A549 (cell line): ENCODE results near the gene PKP4. TPM values are rescaled to one million over a fixed set of nuclear protein-coding genes. Genes with fewer than 3 reads are reported as not detected.
"Not testable (repeated sequence)": the region's sequence is repeated elsewhere in the genome, so short reads cannot be mapped to it uniquely, and the experiment has no call there.

ENCODE experiments used
- ATAC-seq, 2 experiments: fragments of 200-7000 bp in 1 of 2; fragments of >200 bp in 1 of 2; cut with Nextera tagmentation in 1 of 2; cut with Tn5 transposase in 1 of 2; 3 replicates each; pipeline versions ENCODE4 v1.8.0 to v1.9.1; 2018 to 2020; ENCODE audit warnings: mild to moderate bottlenecking in 1 of 2, moderate library complexity in 1 of 2
- CTCF ChIA-PET: fragments of 300-600 bp; sonication (Branson Sonifier 250); formaldehyde crosslinking; extraction: SDS; loops from one replicate; lab custom pipeline; 2021; ENCODE audit warnings: antibody characterized with exemption, inconsistent platforms; lab: Yijun Ruan, JAX
- POLR2A ChIA-PET: fragments of 350-600 bp; formaldehyde crosslinking; extraction: SDS; loops from one replicate; lab custom pipeline; 2021; ENCODE audit warnings: antibody characterized with exemption, inconsistent platforms; lab: Yijun Ruan, JAX
- DNase-seq, 2 experiments: peaks; one replicate each; pipeline versions ENCODE4 v3.0.0 to v3.0.0-alpha.2; 2011 to 2016; ENCODE audit warnings: low read depth in 1 of 2, low spot score in 1 of 2
- FAIRE-seq: peaks from 2 replicates; lab custom pipeline; 2011; peaks lifted over from hg19 to GRCh38; lab: Jason Lieb, UNC
- H3K27ac ChIP-seq, 2 experiments: fragments of >200 bp; sonication (Bioruptor Twin); formaldehyde crosslinking; 3 replicates each; pipeline ENCODE4 v1.5.1; 2016 to 2017
- H3K4me1 ChIP-seq: fragments of >200 bp; sonication (Bioruptor Twin); formaldehyde crosslinking; 3 replicates; pipeline ENCODE4 v1.6.1; 2016
- H3K4me2 ChIP-seq: fragments of >200 bp; sonication (Bioruptor Twin); formaldehyde crosslinking; 3 replicates; pipeline ENCODE4 v1.6.1; 2016
- H3K4me3 ChIP-seq: fragments of >200 bp; sonication (Bioruptor Twin); formaldehyde crosslinking; 3 replicates; pipeline ENCODE4 v1.5.1; 2016
- H3K9me3 ChIP-seq: fragments of >200 bp; sonication (Bioruptor Twin); formaldehyde crosslinking; 3 replicates; pipeline ENCODE4 v1.6.1; 2016
- CBX2 ChIP-seq: fragments of 200-600 bp; sonication (generic); IDR thresholded peaks from 2 replicates; pipeline ENCODE4 v1.6.1; 2016; ENCODE audit warnings: low read depth, mild to moderate bottlenecking, borderline replicate concordance
- CBX8 ChIP-seq: fragments of 200-600 bp; sonication (generic); IDR thresholded peaks from 2 replicates; pipeline ENCODE4 v1.6.1; 2016
- CEBPB ChIP-seq, 2 experiments: fragments of >200 bp in 1 of 2; sonication (Bioruptor Twin) in 1 of 2; formaldehyde crosslinking in 1 of 2; IDR thresholded peaks; 2 replicates each; pipeline ENCODE4 v1.6.1; 2012 to 2016
- CHD2 ChIP-seq: fragments of 150-350 bp; IDR thresholded peaks from 2 replicates; pipeline ENCODE4 v1.6.1; 2014; ENCODE audit warnings: low read length; ENCODE audit not compliant: partially characterized antibody
- CHD4 ChIP-seq: fragments of 200-600 bp; sonication (generic); IDR thresholded peaks from 2 replicates; pipeline ENCODE4 v1.6.1; 2016; ENCODE audit warnings: antibody characterized with exemption, mild to moderate bottlenecking, borderline replicate concordance
- CTCF ChIP-seq: fragments of >200 bp; sonication (Bioruptor Twin); formaldehyde crosslinking; IDR thresholded peaks from 3 replicates; pipeline ENCODE4 v1.5.1; 2016
- EHMT2 ChIP-seq: fragments of 200-600 bp; sonication (generic); IDR thresholded peaks from 2 replicates; pipeline ENCODE4 v1.6.1; 2016; ENCODE audit warnings: antibody characterized with exemption, low read depth, mild to moderate bottlenecking, moderate library complexity
- EP300 ChIP-seq, 2 experiments: fragments of >200 bp; sonication (Bioruptor Twin); formaldehyde crosslinking; IDR thresholded peaks; 2 replicates in 1 of 2; 3 replicates in 1 of 2; pipeline ENCODE4 v1.6.1; 2016 to 2017
- FOSB ChIP-seq: fragments of 250-450 bp; sonication (Bioruptor Pico); IDR thresholded peaks from 2 replicates; pipeline ENCODE4 v1.5.0; 2020; ENCODE audit warnings: mild to moderate bottlenecking, moderate library complexity
- FOXS1 ChIP-seq: fragments of 250-450 bp; sonication (Bioruptor Pico); IDR thresholded peaks from 2 replicates; pipeline ENCODE4 v1.5.0; 2020; ENCODE audit warnings: mild to moderate bottlenecking, moderate library complexity
- GATA3 ChIP-seq: IDR thresholded peaks from 2 replicates; pipeline ENCODE4 v1.6.1; 2012; ENCODE audit warnings: borderline replicate concordance
- HDAC2 ChIP-seq: fragments of 200-600 bp; sonication (generic); IDR thresholded peaks from 2 replicates; pipeline ENCODE4 v1.6.1; 2016
- HOXA7 ChIP-seq: fragments of 250-450 bp; sonication (Bioruptor Pico); IDR thresholded peaks from 2 replicates; pipeline ENCODE4 v1.5.0; 2020; ENCODE audit warnings: mild to moderate bottlenecking, moderate library complexity
- HOXB13 ChIP-seq: fragments of 250-450 bp; sonication (Bioruptor Pico); IDR thresholded peaks from 2 replicates; pipeline ENCODE4 v1.5.0; 2020; ENCODE audit warnings: low read depth, mild to moderate bottlenecking, moderate library complexity
- KDM5A ChIP-seq: fragments of 200-600 bp; sonication (generic); IDR thresholded peaks from 2 replicates; pipeline ENCODE4 v1.6.1; 2016; ENCODE audit warnings: antibody characterized with exemption, mild to moderate bottlenecking
- MAX ChIP-seq: IDR thresholded peaks from 2 replicates; pipeline ENCODE4 v1.6.1; 2012
- MYC ChIP-seq: IDR thresholded peaks from 2 replicates; pipeline ENCODE4 v1.6.1; 2012; ENCODE audit warnings: mild to moderate bottlenecking, inconsistent platforms, low read length, improper control_type of control experiment, borderline replicate concordance
- NFE2L2 ChIP-seq: fragments of 150-350 bp; conservative IDR thresholded peaks from 2 replicates; pipeline ENCODE4 v1.6.1; 2014; ENCODE audit warnings: low read length
- PBX3 ChIP-seq: IDR thresholded peaks from 2 replicates; pipeline ENCODE4 v1.6.1; 2012
- POLR2AphosphoS2 ChIP-seq: conservative IDR thresholded peaks from 2 replicates; pipeline ENCODE4 v1.6.1; 2012; ENCODE audit warnings: low read length, improper control_type of control experiment, inconsistent platforms
- RARB ChIP-seq: fragments of 250-450 bp; sonication (Bioruptor Pico); IDR thresholded peaks from 2 replicates; pipeline ENCODE4 v1.8.0; 2021; ENCODE audit warnings: mild to moderate bottlenecking, moderate library complexity
- RCOR1 ChIP-seq: fragments of 150-350 bp; IDR thresholded peaks from 2 replicates; pipeline ENCODE4 v1.6.1; 2014; ENCODE audit warnings: antibody characterized with exemption, low read length, low read depth
- RNF2 ChIP-seq: fragments of 200-600 bp; sonication (generic); IDR thresholded peaks from 2 replicates; pipeline ENCODE4 v1.6.1; 2016; ENCODE audit warnings: low read depth, mild to moderate bottlenecking, antibody characterized with exemption, moderate library complexity, borderline replicate concordance
- SMC3 ChIP-seq: fragments of >200 bp; sonication (Bioruptor Twin); formaldehyde crosslinking; IDR thresholded peaks from 3 replicates; pipeline ENCODE4 v1.6.1; 2018; ENCODE audit warnings: inconsistent platforms
- TFCP2L1 ChIP-seq: fragments of 250-450 bp; sonication (Bioruptor Pico); IDR thresholded peaks from 2 replicates; pipeline ENCODE4 v1.5.0; 2021; ENCODE audit warnings: mild to moderate bottlenecking
- ZFP36 ChIP-seq: fragments of 450-650 bp; IDR thresholded peaks from 2 replicates; pipeline ENCODE4 v1.6.1; 2014; ENCODE audit warnings: borderline replicate concordance; ENCODE audit not compliant: partially characterized antibody
- ZNF302 ChIP-seq: fragments of 250-450 bp; sonication (Bioruptor Pico); IDR thresholded peaks from 2 replicates; pipeline ENCODE4 v1.9.0; 2021; ENCODE audit warnings: inconsistent platforms, mild to moderate bottlenecking, moderate library complexity
- ZSCAN20 ChIP-seq: fragments of 250-450 bp; sonication (Bioruptor Pico); IDR thresholded peaks from 2 replicates; pipeline ENCODE4 v1.8.0; 2022; ENCODE audit warnings: mild to moderate bottlenecking, moderate library complexity
- WGBS: methylation state at CpG from one replicate; pipeline ENCODE4 v1.1.6; 2017; ENCODE audit errors: missing lambda C conversion rate; 5-methylcytosine and 5-hydroxymethylcytosine counted together
- polyA plus RNA-seq, 4 experiments: library from polyadenylated mRNA; depleted of rRNA in 3 of 4; stranded (reverse); fragments of >200 nt; fragmentation: RNase III in 1 of 4; extraction: RNeasy Plus Mini Kit Qiagen cat#74134 plus additional on column Dnase treatment in 1 of 4; gene quantifications; 2 replicates in 3 of 4; 3 replicates in 1 of 4; pipeline ENCODE4 v1.2.3, GENCODE V29; 2011 to 2017
- TF ChIP-seq, protein P1 (sequence below): fragments of >200 bp; sonication (Bioruptor Twin); formaldehyde crosslinking; IDR thresholded peaks from 2 replicates; pipeline ENCODE4 v1.6.1; 2016

PKP4 gene
- polyA plus RNA-seq, 2 of the 4 experiments (the other 2 are of a cell fraction): 27.0 to 56.6 TPM

DNA sequence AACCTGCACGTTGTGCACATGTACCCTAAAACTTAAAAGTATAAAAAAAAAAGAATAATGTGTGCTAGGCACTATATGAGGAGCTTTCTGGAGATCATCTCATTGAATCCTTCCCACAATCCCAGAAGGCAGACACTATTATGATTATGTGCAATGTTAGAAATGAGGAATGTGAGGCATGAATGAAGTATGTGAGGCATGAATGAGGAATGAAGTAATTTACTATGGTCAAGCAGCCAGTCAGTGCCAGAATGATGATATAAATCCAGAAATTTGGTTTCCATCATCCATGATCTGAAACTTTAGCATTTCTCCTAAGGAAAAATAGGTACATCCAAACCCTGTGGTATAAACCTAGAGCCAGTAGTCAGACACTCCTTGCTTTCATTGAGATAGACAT, 42.2 kb upstream of the PKP4 start:
- Histone ChIP-seq H3K4me3 (no peak overlapping the region), H3K4me1 (0 out of 3 replicates have a peak, but pooled peaks cover 5% of the 10 kb centered on the region), H3K4me2 (no peak overlapping the region), H3K27ac (no peak overlapping the region), H3K9me3 (peaks cover 12% of the 10 kb centered on the region; the same call in 1 of the 3 replicates)
- DNase-seq: no peak
- FAIRE-seq: no peak
- CTCF ChIA-PET: interaction anchor here (0.6 kb wide), 2 partner anchors 36 to 667 kb away, joined by 3 read pairs; no protein-coding TSS in a partner anchor
- no peak for TF ChIP-seq PBX3
- no peak for TF ChIP-seq SMC3
- TF ChIP-seq HOXB13 (CRISPR knock-in tag): no peak
- TF ChIP-seq EP300 (IDR thresholded peaks at IDR 0.05): no peak
- TF ChIP-seq RCOR1: no peak
- no peak for TF ChIP-seq CBX8
- no peak for TF ChIP-seq CHD2
- no peak for TF ChIP-seq ZNF302 (CRISPR knock-in tag)
- TF ChIP-seq MYC: no peak
- TF ChIP-seq MAX: no peak
- no peak for TF ChIP-seq TFCP2L1 (CRISPR knock-in tag)
- no peak for TF ChIP-seq POLR2AphosphoS2
- no peak for TF ChIP-seq HDAC2
- TF ChIP-seq RARB: no peak
- no peak for TF ChIP-seq CHD4
- no peak for TF ChIP-seq NFE2L2
- 54% methylated on average over 1 of the region's 1 CpG for WGBS
- no peak for ATAC-seq
- POLR2A ChIA-PET: no interaction called here

GRCh38 chr2:158432117-158432516, 24.6 kb upstream of the PKP4 start:
- H3K27ac ChIP-seq: no peak overlapping the region
- H3K4me1 ChIP-seq: no peaks in the 10 kb centered on the region
- FAIRE-seq: no peak
- ChIA-PET CTCF (interaction anchor here (1.0 kb wide), 1 partner anchor 314 kb away, joined by 3 read pairs; no protein-coding TSS in a partner anchor), POLR2A (no interaction called here)
- no peak overlapping the region for H3K4me2 ChIP-seq
- no peak for DNase-seq
- H3K9me3 ChIP-seq: peaks cover 7% of the 10 kb centered on the region; the same call in 1 of the 3 replicates
- TF ChIP-seq ZNF302 (CRISPR knock-in tag): no peak
- TF ChIP-seq CEBPB (IDR thresholded peaks at IDR 0.05): no peak
- TF ChIP-seq CBX2: no peak
- no peak for TF ChIP-seq ZFP36
- TF ChIP-seq RNF2: no peak
- TF ChIP-seq NFE2L2: no peak
- no peak for TF ChIP-seq ZSCAN20 (CRISPR knock-in tag)
- TF ChIP-seq FOXS1 (CRISPR knock-in tag): no peak
- no peak for TF ChIP-seq EP300 (IDR thresholded peaks at IDR 0.05)
- no peak for TF ChIP-seq POLR2AphosphoS2
- TF ChIP-seq EHMT2: no peak
- no peak for TF ChIP-seq FOSB (CRISPR knock-in tag)
- no peak for TF ChIP-seq CTCF
- no peak for TF ChIP-seq HDAC2
- TF ChIP-seq, protein P1, sequence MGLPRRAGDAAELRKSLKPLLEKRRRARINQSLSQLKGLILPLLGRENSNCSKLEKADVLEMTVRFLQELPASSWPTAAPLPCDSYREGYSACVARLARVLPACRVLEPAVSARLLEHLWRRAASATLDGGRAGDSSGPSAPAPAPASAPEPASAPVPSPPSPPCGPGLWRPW: no peak
- TF ChIP-seq GATA3: no peak
- TF ChIP-seq HOXA7: no peak
- TF ChIP-seq KDM5A: no peak
- TF ChIP-seq, all 56 proteins: peak for 0
- no peak for ATAC-seq
- no peak overlapping the region for H3K4me3 ChIP-seq

DNA sequence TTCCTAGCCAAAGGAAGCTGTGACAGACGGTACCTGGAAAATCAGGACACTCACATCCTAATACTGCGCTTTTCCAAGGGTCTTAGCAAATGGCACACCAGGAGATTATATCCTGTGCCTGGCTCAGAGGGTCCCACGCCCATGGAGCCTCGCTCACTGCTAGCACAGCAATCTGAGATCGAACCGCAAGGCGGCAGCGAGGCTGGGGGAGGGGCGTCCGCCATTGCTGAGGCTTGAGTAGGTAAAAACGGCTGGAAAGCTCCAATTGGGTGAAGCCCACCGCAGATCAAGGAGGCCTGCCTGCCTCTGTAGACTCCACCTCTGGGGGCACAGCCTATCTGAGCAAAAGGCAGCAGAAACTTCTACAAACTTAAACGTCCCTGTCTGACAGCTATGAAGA, 23.0 kb upstream of the PKP4 start:
- H3K27ac ChIP-seq, H3K4me3 ChIP-seq, FAIRE-seq, DNase-seq, POLR2A ChIA-PET, CTCF ChIA-PET, ATAC-seq, H3K9me3 ChIP-seq, H3K4me1 ChIP-seq, H3K4me2 ChIP-seq: not testable (repeated sequence)
- 66% methylated on average over 13 of the region's 13 CpGs for WGBS

- H3K4me3 ChIP-seq, ATAC-seq, H3K27ac ChIP-seq, CTCF ChIA-PET, H3K4me1 ChIP-seq, H3K9me3 ChIP-seq, POLR2A ChIA-PET, H3K4me2 ChIP-seq, FAIRE-seq, DNase-seq: not testable (repeated sequence)
- 66% methylated on average over 4 of the region's 4 CpGs for WGBS
These were observed 17.7 kb upstream of the PKP4 start for GRCh38 chr2:158439062-158439461.
